ENCODE data around the gene RAP1GAP2. TPM values are rescaled to one million over a fixed set of nuclear protein-coding genes. Genes with fewer than 3 reads are reported as not detected.
"Not testable (repeated sequence)": the region's sequence is repeated elsewhere in the genome, so short reads cannot be mapped to it uniquely, and the experiment has no call there.

RAP1GAP2 gene
- polyA plus RNA-seq, 1 experiment = 2.8 TPM

DNA sequence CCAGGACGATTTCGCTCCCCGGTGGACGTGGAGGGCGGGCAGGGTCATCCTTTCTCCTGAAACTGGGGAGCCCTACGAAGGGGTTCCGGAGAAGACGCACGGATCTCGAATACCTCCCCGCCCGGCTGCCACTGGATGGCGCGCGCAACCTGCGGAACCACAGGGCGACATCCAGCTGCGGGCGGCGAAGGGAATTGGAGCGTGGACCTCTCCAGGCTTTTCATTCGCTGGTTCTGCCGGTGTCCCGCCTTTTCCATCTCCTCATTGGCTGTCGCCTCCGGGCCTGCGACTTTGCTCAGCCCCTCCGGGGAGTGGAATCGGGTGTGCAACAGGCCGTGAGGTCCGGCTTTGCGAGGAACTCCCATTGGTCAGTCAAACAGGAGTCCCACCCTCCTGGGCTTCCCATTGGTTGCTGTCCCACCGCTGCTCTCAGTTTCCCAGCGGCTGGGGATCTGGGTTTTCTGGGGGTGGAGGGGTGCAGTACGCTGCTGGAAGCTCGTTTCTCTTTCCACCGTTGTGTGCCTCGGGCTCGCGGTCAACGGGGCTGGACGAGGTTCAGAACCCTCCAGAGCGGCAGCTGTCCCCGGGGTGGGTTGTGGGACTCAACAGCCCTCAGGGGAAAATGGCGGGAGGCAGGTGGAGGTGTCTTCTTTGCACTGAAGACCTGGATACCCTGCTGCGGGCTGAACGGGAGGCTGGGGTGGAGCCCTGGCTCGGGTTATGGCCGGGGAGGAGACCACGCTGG, 252.7 kb downstream of the RAP1GAP2 start:
- TF ChIP-seq, protein P1, sequence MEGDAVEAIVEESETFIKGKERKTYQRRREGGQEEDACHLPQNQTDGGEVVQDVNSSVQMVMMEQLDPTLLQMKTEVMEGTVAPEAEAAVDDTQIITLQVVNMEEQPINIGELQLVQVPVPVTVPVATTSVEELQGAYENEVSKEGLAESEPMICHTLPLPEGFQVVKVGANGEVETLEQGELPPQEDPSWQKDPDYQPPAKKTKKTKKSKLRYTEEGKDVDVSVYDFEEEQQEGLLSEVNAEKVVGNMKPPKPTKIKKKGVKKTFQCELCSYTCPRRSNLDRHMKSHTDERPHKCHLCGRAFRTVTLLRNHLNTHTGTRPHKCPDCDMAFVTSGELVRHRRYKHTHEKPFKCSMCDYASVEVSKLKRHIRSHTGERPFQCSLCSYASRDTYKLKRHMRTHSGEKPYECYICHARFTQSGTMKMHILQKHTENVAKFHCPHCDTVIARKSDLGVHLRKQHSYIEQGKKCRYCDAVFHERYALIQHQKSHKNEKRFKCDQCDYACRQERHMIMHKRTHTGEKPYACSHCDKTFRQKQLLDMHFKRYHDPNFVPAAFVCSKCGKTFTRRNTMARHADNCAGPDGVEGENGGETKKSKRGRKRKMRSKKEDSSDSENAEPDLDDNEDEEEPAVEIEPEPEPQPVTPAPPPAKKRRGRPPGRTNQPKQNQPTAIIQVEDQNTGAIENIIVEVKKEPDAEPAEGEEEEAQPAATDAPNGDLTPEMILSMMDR (IDR thresholded peaks at IDR 0.05; ENCODE audit: low read depth, low read length) = peak; percentile 60
- H3K27me3 ChIP-seq (ENCODE audit: control insufficient read depth, insufficient read depth, low read length) = no peaks in the 10 kb centered on the region
- peak overlapping the region; percentile 65 for H3K27ac ChIP-seq (ENCODE audit: low read depth, low read length)
- POLR2A ChIA-PET = interaction anchor here (0.6 to 2.0 kb wide), 4 partner anchors 210 to 599 kb away, joined by 3 to 7 read pairs (median 4); partner anchors contain the start of genes CTNS and SHPK
- DNase-seq (ENCODE audit: low read depth, low spot score) = peak; percentile 94
- CTCF ChIA-PET = interaction anchor here (0.6 to 4.0 kb wide), 9 partner anchors 9 to 599 kb away, joined by 3 to 28 read pairs (median 6); partner anchors contain the start of genes CTNS and SHPK
- H3K9me3 ChIP-seq (ENCODE audit: control insufficient read depth, insufficient read depth, low read length) = peaks cover 17% of the 10 kb centered on the region
- H3K4me3 ChIP-seq (ENCODE audit: low read depth, low read length) = peak overlapping the region; percentile 76

DNA sequence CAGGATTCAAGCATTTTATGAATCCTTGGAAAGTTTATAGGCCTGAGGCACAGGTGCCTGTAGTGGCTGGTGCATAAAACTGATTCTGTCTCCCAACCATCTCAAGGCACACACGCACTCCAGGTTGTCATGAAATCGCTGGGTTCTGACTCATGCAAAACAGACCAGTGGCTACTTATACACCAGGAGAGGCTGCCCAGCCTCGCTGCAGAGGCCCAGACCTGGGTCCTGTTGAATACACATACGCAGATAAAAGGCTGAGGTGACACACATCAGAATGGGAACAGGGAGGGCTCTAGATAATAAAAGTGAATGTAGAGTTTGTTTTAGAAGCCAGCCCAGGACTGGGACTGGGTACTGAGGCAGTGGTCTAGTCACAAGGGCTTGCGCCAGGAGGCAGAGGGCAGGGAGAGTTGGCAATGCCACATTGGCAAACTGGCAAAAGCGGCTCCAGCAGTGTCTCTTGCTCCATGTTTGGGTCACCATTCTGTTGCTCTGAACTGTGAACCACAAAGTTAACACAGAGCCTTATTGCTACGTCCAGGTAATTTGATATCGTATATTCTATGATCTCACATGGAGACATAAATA, 253.6 kb downstream of the RAP1GAP2 start:
- Histone ChIP-seq H3K9me3 (ENCODE audit: control insufficient read depth, insufficient read depth, low read length) (peaks cover 8% of the 10 kb centered on the region; the same call in 1 of the 2 replicates), H3K4me3 (ENCODE audit: low read depth, low read length) (no peak overlapping the region; the same call in 1 of the 2 replicates), H3K27ac (ENCODE audit: low read depth, low read length) (no peak overlapping the region), H3K27me3 (ENCODE audit: control insufficient read depth, insufficient read depth, low read length) (no peaks in the 10 kb centered on the region)
- ChIA-PET CTCF (interaction anchor here (1.0 to 4.0 kb wide), 3 partner anchors 10 to 598 kb away, joined by 3 to 28 read pairs (median 12); no protein-coding TSS in a partner anchor), POLR2A (interaction anchor here (2.0 kb wide), 1 partner anchor 587 kb away, joined by 7 read pairs; the partner anchor contains the start of genes CTNS and SHPK)
- TF ChIP-seq, protein P1 (IDR thresholded peaks at IDR 0.05; ENCODE audit: low read depth, low read length) = no peak
- no peak for DNase-seq (ENCODE audit: low read depth, low spot score)

DNA sequence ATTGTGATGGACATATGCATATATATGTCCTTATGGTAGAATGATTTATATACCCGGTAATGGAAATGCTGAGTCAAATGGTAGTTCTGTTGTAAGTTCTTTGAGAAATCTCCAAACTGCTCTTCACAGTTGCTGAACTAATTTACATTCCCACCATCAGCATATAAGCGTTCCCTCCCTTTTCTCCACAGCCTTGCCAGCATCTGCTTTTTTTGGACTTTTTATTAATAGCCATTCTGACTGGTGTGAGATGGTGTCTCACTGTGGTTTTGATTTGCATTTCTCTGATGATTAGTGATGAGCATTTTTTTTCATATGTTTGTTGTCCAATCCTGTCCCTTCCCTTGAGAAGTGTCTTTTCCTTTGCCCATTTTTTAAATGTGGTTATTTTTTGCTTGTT, 258.6 kb downstream of the RAP1GAP2 start:
- CTCF ChIA-PET; H3K27ac ChIP-seq (ENCODE audit: low read depth, low read length); DNase-seq (ENCODE audit: low read depth, low spot score); H3K4me3 ChIP-seq (ENCODE audit: low read depth, low read length); H3K27me3 ChIP-seq (ENCODE audit: control insufficient read depth, insufficient read depth, low read length); H3K9me3 ChIP-seq (ENCODE audit: control insufficient read depth, insufficient read depth, low read length); POLR2A ChIA-PET: not testable (repeated sequence)

DNA sequence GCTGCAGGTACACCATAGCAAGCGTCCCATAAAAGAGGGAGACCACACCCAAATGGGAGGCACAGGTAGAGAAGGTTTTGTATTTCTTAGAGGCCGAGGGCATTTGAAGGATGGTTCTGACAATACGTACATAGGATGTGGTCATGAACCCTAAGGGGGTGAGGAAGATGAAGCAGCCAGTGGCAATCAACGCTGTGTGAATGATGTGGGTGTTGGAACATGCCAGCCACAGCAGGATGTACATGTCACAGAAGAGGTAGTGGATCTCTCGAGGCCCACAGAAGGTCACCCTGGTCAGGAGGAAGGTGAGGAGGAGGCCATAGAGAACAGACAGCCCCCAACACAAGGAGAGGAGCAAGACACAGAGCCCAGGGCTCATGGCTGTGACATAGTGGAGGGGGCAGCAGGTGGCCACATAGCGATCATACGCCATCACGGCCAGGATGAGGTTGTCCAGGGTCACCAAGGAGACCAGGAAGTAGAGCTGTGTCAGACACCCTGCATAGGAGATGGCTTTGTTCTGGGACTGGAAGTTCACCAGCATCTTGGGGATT, 266.7 kb downstream of the RAP1GAP2 start:
- H3K27me3 ChIP-seq (ENCODE audit: control insufficient read depth, insufficient read depth, low read length); CTCF ChIA-PET; POLR2A ChIA-PET; DNase-seq (ENCODE audit: low read depth, low spot score); H3K4me3 ChIP-seq (ENCODE audit: low read depth, low read length); H3K9me3 ChIP-seq (ENCODE audit: control insufficient read depth, insufficient read depth, low read length); H3K27ac ChIP-seq (ENCODE audit: low read depth, low read length): not testable (repeated sequence)

DNA sequence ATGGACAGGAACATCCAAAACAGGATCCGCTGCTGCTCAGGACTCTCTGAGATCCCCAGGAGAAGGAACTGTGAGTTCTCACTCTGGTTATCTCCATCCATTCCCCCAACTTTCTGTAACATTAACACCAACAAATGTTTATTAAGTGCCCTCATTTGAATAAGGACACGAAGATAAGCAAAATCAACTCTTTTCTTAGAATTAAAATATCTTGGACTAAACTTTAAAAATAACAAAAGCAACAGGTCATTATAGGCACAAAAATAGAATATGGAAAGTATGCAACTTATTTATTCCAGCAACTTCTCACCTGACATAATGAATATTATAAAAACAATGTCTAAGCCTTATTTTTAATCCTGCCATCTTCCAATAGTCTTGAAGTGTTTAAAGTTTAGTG, 267.3 kb downstream of the RAP1GAP2 start, which contains the start of gene OR1D5:
Gene OR1D5 (minus strand): TSS at position 101 of the 400 bp plus-strand sequence. CDS start 0 bp downstream, at position 101.
- H3K4me3 ChIP-seq (ENCODE audit: low read depth, low read length); H3K9me3 ChIP-seq (ENCODE audit: control insufficient read depth, insufficient read depth, low read length); H3K27me3 ChIP-seq (ENCODE audit: control insufficient read depth, insufficient read depth, low read length); H3K27ac ChIP-seq (ENCODE audit: low read depth, low read length); CTCF ChIA-PET; DNase-seq (ENCODE audit: low read depth, low spot score); POLR2A ChIA-PET: not testable (repeated sequence)

DNA sequence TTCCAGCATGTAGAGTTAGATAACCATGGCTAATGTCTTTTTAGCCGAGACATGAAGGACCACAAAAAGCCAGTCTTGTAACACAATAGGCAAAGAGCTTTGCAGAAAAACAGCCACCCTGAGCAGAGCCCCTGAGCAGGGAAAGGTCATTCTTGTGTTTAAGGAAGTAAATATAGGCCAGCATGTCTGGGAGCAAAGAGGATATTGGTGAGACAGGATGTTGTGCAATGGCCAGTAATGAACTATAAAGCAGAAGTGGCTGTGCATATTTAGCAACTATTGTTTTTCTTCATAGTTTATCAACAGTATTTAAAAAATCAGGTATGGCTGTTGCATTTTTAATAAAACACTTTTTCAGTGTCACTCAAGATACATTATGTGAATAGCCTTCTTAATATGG, 269.0 kb downstream of the RAP1GAP2 start:
- POLR2A ChIA-PET; H3K27ac ChIP-seq (ENCODE audit: low read depth, low read length); H3K27me3 ChIP-seq (ENCODE audit: control insufficient read depth, insufficient read depth, low read length); CTCF ChIA-PET; DNase-seq (ENCODE audit: low read depth, low spot score); H3K9me3 ChIP-seq (ENCODE audit: control insufficient read depth, insufficient read depth, low read length); H3K4me3 ChIP-seq (ENCODE audit: low read depth, low read length): not testable (repeated sequence)

DNA sequence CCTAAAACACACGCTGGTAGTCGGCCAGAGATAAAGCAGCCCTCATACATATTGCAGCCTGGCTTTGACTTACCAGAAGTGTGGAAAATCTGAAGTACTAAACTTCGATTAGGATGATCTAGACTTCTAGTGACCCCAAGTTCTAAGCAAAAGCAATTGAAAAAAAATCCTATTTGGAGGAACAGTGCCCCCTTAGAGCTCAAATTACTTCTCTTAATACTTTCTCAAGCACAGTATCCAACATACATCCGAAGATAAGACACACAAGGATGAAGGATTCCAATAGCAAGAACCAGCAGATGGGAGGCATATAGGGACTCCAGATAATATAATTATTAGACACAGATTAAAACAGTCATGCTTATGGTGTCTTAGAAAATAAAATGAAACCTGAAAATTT, 277.6 kb downstream of the RAP1GAP2 start:
- not testable (repeated sequence) for H3K27me3 ChIP-seq (ENCODE audit: control insufficient read depth, insufficient read depth, low read length)

More for the DNA sequence above, 277.6 kb downstream of the RAP1GAP2 start:
- POLR2A ChIA-PET; H3K27ac ChIP-seq (ENCODE audit: low read depth, low read length); H3K9me3 ChIP-seq (ENCODE audit: control insufficient read depth, insufficient read depth, low read length); CTCF ChIA-PET; H3K4me3 ChIP-seq (ENCODE audit: low read depth, low read length); DNase-seq (ENCODE audit: low read depth, low spot score): not testable (repeated sequence)

Small RNAs within 50 kb of the gene (small RNA-seq; reads per million reads assigned to genes)
- gene MIR1253 (ENCODE audit: insufficient read length, low read depth) = not detected
- not detected for gene hsa-mir-1253 (ENCODE audit: insufficient read length, low read depth)

Other genes starting within 250 kb of the RAP1GAP2 start
- gene PAFAH1B1, start 202.8 kb upstream of the RAP1GAP2 start, polyA plus RNA-seq (2011; rRNA removed) = 91.7 and 111 TPM in 2 replicates
- 7.1 and 9.0 TPM in 2 replicates for gene CLUH, start 84.7 kb upstream of the RAP1GAP2 start, polyA plus RNA-seq (2011; rRNA removed)
- not detected in 2 replicates for gene CCDC92B, start 46.8 kb upstream of the RAP1GAP2 start, polyA plus RNA-seq (2011; rRNA removed)

Measured in AG04450 (cell line).